Thoracic aorta (tissue), 2 donors: ENCODE results near the gene TCL1B. TPM values are rescaled to one million over a fixed set of nuclear protein-coding genes. Genes with fewer than 3 reads are reported as not detected.

Experiments used
- ATAC-seq: fragments of 150-250 bp; one replicate; pipeline ENCODE4 v1.8.0; 2017; ENCODE audit warnings: low read depth; ENCODE audit not compliant: insufficient number of reproducible peaks, low FRiP score
- DNase-seq: peaks from one replicate; pipeline ENCODE4 v3.0.0-alpha.2; 2020; ENCODE audit warnings: low spot score
- H3K27ac ChIP-seq, 2 donors: fragments of 200-600 bp; sonication (generic); 1 replicate in 1 of 2; 2 replicates in 1 of 2; pipeline ENCODE4 v1.5.1; 2016; ENCODE audit warnings: mild to moderate bottlenecking in 2 of 2, moderate library complexity in 2 of 2
- H3K27me3 ChIP-seq: fragments of 200-600 bp; sonication (generic); replicated peaks from 2 replicates; pipeline ENCODE4 v1.6.0; 2016; ENCODE audit warnings: mild to moderate bottlenecking; ENCODE audit not compliant: insufficient read depth
- H3K36me3 ChIP-seq: fragments of 200-600 bp; sonication (generic); one replicate; pipeline ENCODE4 v1.5.1; 2016
- H3K4me1 ChIP-seq, 2 donors: fragments of 200-600 bp; sonication (generic); 1 replicate in 1 of 2; 2 replicates in 1 of 2; pipeline versions ENCODE4 v1.5.1 to v1.6.0; 2016; ENCODE audit warnings: low read depth in 2 of 2, mild to moderate bottlenecking in 1 of 2; ENCODE audit not compliant: control insufficient read depth in 1 of 2
- H3K4me3 ChIP-seq: fragments of 200-600 bp; sonication (generic); 2 replicates; pipeline ENCODE4 v1.5.1; 2016; ENCODE audit warnings: mild to moderate bottlenecking
- H3K9me3 ChIP-seq: fragments of 200-600 bp; sonication (generic); 2 replicates; pipeline ENCODE4 v1.5.1; 2016
- CTCF ChIP-seq: fragments of 200-600 bp; sonication (generic); IDR thresholded peaks from one replicate; pipeline ENCODE4 v1.5.1; 2019; ENCODE audit warnings: antibody characterized with exemption
- total RNA-seq, 2 donors: library from RNA; depleted of rRNA; stranded (reverse); fragments of >200 nt; gene quantifications; one replicate each; pipeline versions ENCODE4 v1.1.0 to v1.2.3, GENCODE V29; 2016

TCL1B gene
- total RNA-seq, 2 donors from 2014 or later = not detected

GRCh38 chr14:95699412-95699811 is 13.2 kb downstream of the TCL1B start:
- TF ChIP-seq CTCF = no peak
- H3K4me3 ChIP-seq = no peak overlapping the region
- no peaks in the 10 kb centered on the region for H3K27me3 ChIP-seq
- H3K9me3 ChIP-seq = no peaks in the 10 kb centered on the region
- DNase-seq = no peak
- no peak for ATAC-seq
- no peaks in the 10 kb centered on the region for H3K36me3 ChIP-seq
- H3K4me1 ChIP-seq = peaks cover 0 to 12% of the 10 kb centered on the region in 2 donors
- no peak overlapping the region for H3K27ac ChIP-seq

- no peak for TF ChIP-seq CTCF
- no peak overlapping the region for H3K4me3 ChIP-seq
- no peaks in the 10 kb centered on the region for H3K27me3 ChIP-seq
- no peaks in the 10 kb centered on the region for H3K9me3 ChIP-seq
- DNase-seq = no peak
- no peak for ATAC-seq
- H3K4me1 ChIP-seq = peaks cover 0 to 12% of the 10 kb centered on the region in 2 donors
- no peaks in the 10 kb centered on the region for H3K36me3 ChIP-seq
- no peak overlapping the region for H3K27ac ChIP-seq
Observed at GRCh38 chr14:95700221-95700976, 14.2 kb downstream of the TCL1B start.

- DNase-seq (no peak), ATAC-seq (no peak)
- TF ChIP-seq CTCF = no peak
- Histone ChIP-seq H3K4me1 (peaks cover 0 to 12% of the 10 kb centered on the region in 2 donors), H3K36me3 (no peaks in the 10 kb centered on the region), H3K4me3 (no peak overlapping the region), H3K27me3 (no peaks in the 10 kb centered on the region), H3K27ac (no peak overlapping the region), H3K9me3 (no peaks in the 10 kb centered on the region)
Observed at GRCh38 chr14:95701846-95702221, 15.6 kb downstream of the TCL1B start.

- Histone ChIP-seq H3K4me3 (no peak overlapping the region), H3K9me3 (no peaks in the 10 kb centered on the region), H3K36me3 (no peaks in the 10 kb centered on the region), H3K27ac (no peak overlapping the region), H3K27me3 (no peaks in the 10 kb centered on the region), H3K4me1 (peaks cover 0 to 12% of the 10 kb centered on the region in 2 donors)
- DNase-seq = no peak
- TF ChIP-seq CTCF = no peak
- no peak for ATAC-seq
Observed at GRCh38 chr14:95703341-95703740, 17.1 kb downstream of the TCL1B start.

GRCh38 chr14:95703805-95704204 is 17.6 kb downstream of the TCL1B start:
- no peaks in the 10 kb centered on the region for H3K36me3 ChIP-seq
- no peak overlapping the region for H3K4me3 ChIP-seq
- TF ChIP-seq CTCF = no peak
- H3K27ac ChIP-seq = no peak overlapping the region
- no peak for ATAC-seq
- no peaks in the 10 kb centered on the region for H3K9me3 ChIP-seq
- peaks cover 0 to 12% of the 10 kb centered on the region in 2 donors for H3K4me1 ChIP-seq
- DNase-seq = no peak
- no peaks in the 10 kb centered on the region for H3K27me3 ChIP-seq
